GM12878 (cell line): ENCODE measurements around the gene AIG1. TPM values are rescaled to one million over a fixed set of nuclear protein-coding genes. Genes with fewer than 3 reads are reported as not detected.

Experiments used
- ATAC-seq: fragments of 200-7000 bp; cut with Tn5 transposase; 3 replicates; pipeline ENCODE4 v1.9.1; 2020; ENCODE audit warnings: mild to moderate bottlenecking, moderate library complexity
- BruUV-seq: library from RNA; stranded (reverse); fragments of 400-500 nt; replicated peaks from 2 replicates; lab custom pipeline; 2021; lab: Mats Ljungman, UMichigan
- CTCF ChIA-PET: fragments of 300-600 bp; sonication (Branson Sonifier 250); formaldehyde crosslinking; extraction: SDS; loops from one replicate; lab custom pipeline; 2021; ENCODE audit warnings: inconsistent platforms; lab: Yijun Ruan, JAX
- POLR2A ChIA-PET: fragments of 350-600 bp; formaldehyde crosslinking; extraction: SDS; loops from one replicate; lab custom pipeline; 2021; ENCODE audit warnings: inconsistent platforms; lab: Charles Lee
- RAD21 ChIA-PET: fragments of 300-600 bp; sonication (Branson Sonifier 250); formaldehyde crosslinking; loops from one replicate; lab custom pipeline; 2023; ENCODE audit warnings: antibody characterized with exemption; ENCODE audit not compliant: unreplicated experiment; lab: Charles Lee
- SMC1A ChIA-PET: fragments of 300-600 bp; sonication (Branson Sonifier 250); formaldehyde crosslinking; loops from one replicate; lab custom pipeline; 2023; ENCODE audit not compliant: unreplicated experiment, uncharacterized antibody; lab: Charles Lee
- DNase-seq: peaks from one replicate; pipeline ENCODE4 v3.0.0-alpha.2; 2011; ENCODE audit warnings: low read depth, low spot score
- FAIRE-seq: peaks from 3 replicates; lab custom pipeline; 2011; peaks lifted over from hg19 to GRCh38; lab: Jason Lieb, UNC
- H2AFZ ChIP-seq: 2 replicates; pipeline ENCODE4 v1.6.0; 2011; ENCODE audit warnings: low read depth, low read length, control low read depth; ENCODE audit not compliant: control insufficient read depth
- H3K27ac ChIP-seq: 2 replicates; pipeline ENCODE4 v1.5.1; 2011; ENCODE audit warnings: control low read depth; ENCODE audit not compliant: control insufficient read depth, insufficient read depth
- H3K27me3 ChIP-seq, 2 experiments: replicated peaks in 1 of 2; 2 replicates each; pipeline versions ENCODE4 v1.6.0 to v1.6.1; 2011; ENCODE audit warnings: low read length in 1 of 2; ENCODE audit not compliant: control insufficient read depth in 2 of 2, insufficient read depth in 2 of 2
- H3K36me3 ChIP-seq, 2 experiments: 2 replicates each; pipeline ENCODE4 v1.5.1; 2011; ENCODE audit warnings: low read length in 1 of 2; ENCODE audit not compliant: control insufficient read depth in 2 of 2, insufficient read depth in 2 of 2
- H3K4me1 ChIP-seq: 2 replicates; pipeline ENCODE4 v1.6.1; 2011; ENCODE audit warnings: mild to moderate bottlenecking, low read length, moderate library complexity, mixed read lengths; ENCODE audit not compliant: control insufficient read depth, insufficient read depth
- H3K4me2 ChIP-seq: 2 replicates; pipeline ENCODE4 v1.6.0; 2011; ENCODE audit warnings: control low read depth; ENCODE audit not compliant: control insufficient read depth, insufficient read depth
- H3K4me3 ChIP-seq: fragments of 200-600 bp; sonication (generic); 2 replicates; pipeline ENCODE4 v1.5.1; 2016
- H3K79me2 ChIP-seq: 2 replicates; pipeline ENCODE4 v1.6.0; 2011; ENCODE audit warnings: low read length; ENCODE audit not compliant: control insufficient read depth, insufficient read depth
- H3K9ac ChIP-seq: 2 replicates; pipeline ENCODE4 v1.8.0; 2011; ENCODE audit warnings: low read length, control low read depth, mixed read lengths; ENCODE audit not compliant: control insufficient read depth, insufficient read depth
- H3K9me3 ChIP-seq: replicated peaks from 3 replicates; pipeline ENCODE4 v1.5.1; 2011; ENCODE audit warnings: mild to moderate bottlenecking, low read length; ENCODE audit not compliant: control insufficient read depth, insufficient read depth
- H4K20me1 ChIP-seq: 2 replicates; pipeline ENCODE4 v1.6.0; 2011; ENCODE audit not compliant: control insufficient read depth, insufficient read depth
- ATF3 ChIP-seq: IDR thresholded peaks from 2 replicates; pipeline ENCODE4 v1.6.1; 2011; ENCODE audit warnings: low read depth, mild to moderate bottlenecking, low read length, moderate library complexity, borderline replicate concordance; ENCODE audit errors: extremely low read depth
- BCL3 ChIP-seq: IDR thresholded peaks from 2 replicates; pipeline ENCODE4 v1.6.1; 2011; ENCODE audit warnings: borderline replicate concordance, low read depth, mild to moderate bottlenecking, moderate library complexity, low read length; ENCODE audit not compliant: insufficient read depth, poor library complexity, severe bottlenecking
- BCLAF1 ChIP-seq: fragments of 450-650 bp; IDR thresholded peaks from 2 replicates; pipeline ENCODE4 v1.6.1; 2017; ENCODE audit warnings: antibody characterized with exemption, mild to moderate bottlenecking, moderate library complexity
- CREB1 ChIP-seq: IDR thresholded peaks from 2 replicates; pipeline ENCODE4 v1.6.1; 2012; ENCODE audit warnings: low read depth, mild to moderate bottlenecking, inconsistent platforms
- ELK1 ChIP-seq: IDR thresholded peaks from 2 replicates; pipeline ENCODE4 v1.6.1; 2012; ENCODE audit warnings: low read depth, low read length, improper control_type of control experiment
- FOS ChIP-seq: IDR thresholded peaks from 3 replicates; pipeline ENCODE4 v1.6.1; 2011; ENCODE audit warnings: borderline replicate concordance; ENCODE audit not compliant: insufficient read length; ENCODE audit errors: extremely low read depth
- IKZF2 ChIP-seq, 2 experiments: fragments of 450-650 bp; IDR thresholded peaks; 2 replicates each; pipeline ENCODE4 v1.6.1; 2017; ENCODE audit warnings: mild to moderate bottlenecking in 2 of 2, moderate library complexity in 2 of 2
- MEF2A ChIP-seq: IDR thresholded peaks from 2 replicates; pipeline ENCODE4 v1.6.1; 2011; ENCODE audit warnings: low read depth, mild to moderate bottlenecking, low read length, moderate library complexity; ENCODE audit not compliant: insufficient read depth
- NRF1 ChIP-seq: conservative IDR thresholded peaks from 2 replicates; pipeline ENCODE4 v1.6.1; 2011; ENCODE audit warnings: mild to moderate bottlenecking, low read depth, low read length, improper control_type of control experiment
- PAX8 ChIP-seq: fragments of 450-650 bp; IDR thresholded peaks from 2 replicates; pipeline ENCODE4 v1.6.1; 2017; ENCODE audit warnings: mild to moderate bottlenecking, moderate library complexity
- POLR2A ChIP-seq: IDR thresholded peaks from 2 replicates; pipeline ENCODE4 v1.6.1; 2011; ENCODE audit warnings: low read depth, mild to moderate bottlenecking, low read length
- SIX5 ChIP-seq: IDR thresholded peaks from 2 replicates; pipeline ENCODE4 v1.6.1; 2011; ENCODE audit warnings: mild to moderate bottlenecking, low read depth, low read length, moderate library complexity; ENCODE audit not compliant: severe bottlenecking
- TCF7 ChIP-seq: IDR thresholded peaks from 2 replicates; pipeline ENCODE4 v1.6.1; 2014; ENCODE audit warnings: antibody characterized with exemption, borderline replicate concordance
- ZZZ3 ChIP-seq: IDR thresholded peaks from 2 replicates; pipeline ENCODE4 v1.6.1; 2011; ENCODE audit warnings: low read depth; ENCODE audit not compliant: control insufficient read depth, insufficient read length
- WGBS: methylation state at CpG from one replicate; pipeline ENCODE4 v1.1.6; 2016; ENCODE audit warnings: low lambda C conversion rate; ENCODE audit not compliant: insufficient replicate concordance, insufficient coverage; ENCODE audit errors: missing lambda C conversion rate; 5-methylcytosine and 5-hydroxymethylcytosine counted together
- in situ Hi-C: fragments of 300-500 bp; cut with MboI; formaldehyde crosslinking; loops from 9 replicates; pipeline ENCODE4 v1.14.3; 2018; ENCODE audit warnings: mixed read lengths
- intact Hi-C: fragments of 100-400 bp; cut with micrococcal nuclease; formaldehyde crosslinking; loops from one replicate; pipeline ENCODE4 v1.14.2; 2022; ENCODE audit not compliant: unreplicated experiment
- polyA plus RNA-seq, 11 experiments: library from polyadenylated mRNA; depleted of rRNA in 4 of 11; unstranded in 6 of 11; stranded (reverse) in 5 of 11; fragments of >200 nt; fragmentation: Nextera tagmentation in 4 of 11; fragmentation: Illumina TruSeq in 1 of 11; extraction: Ambion mirVana in 4 of 11; extraction: Trizol in 1 of 11; gene quantifications; 1 replicate in 1 of 11; 2 replicates in 10 of 11; pipeline versions ENCODE4 v1.2.1 to v1.2.3, GENCODE V29; 2011 to 2016; ENCODE audit warnings: inconsistent platforms in 2 of 11, missing spikeins in 2 of 11, low read depth in 1 of 11
- total RNA-seq, 4 experiments: library from RNA; depleted of rRNA in 3 of 4; stranded (reverse); fragments of >200 nt in 3 of 4; fragmentation: Illumina TruSeq in 1 of 4; extraction: Trizol in 1 of 4; gene quantifications; 2 replicates each; pipeline versions ENCODE4 v1.2.1 to v1.2.3, GENCODE V29; 2013 to 2021

Gene AIG1
- total and polyA plus RNA-seq, 10 of the 15 experiments (the other 5 are each of a cell fraction or from before 2014, with no cell fraction given): 27.0 to 74.5 (median 36.4) TPM

GRCh38 chr6:143375022-143375585 is 314.4 kb downstream of the AIG1 start (continued):
- no peak for TF ChIP-seq BCLAF1
- no peak for TF ChIP-seq POLR2A
- 0 out of 2 replicates have a peak, but pooled peaks have one; percentile 34 for TF ChIP-seq CREB1
- TF ChIP-seq IKZF2 (IDR thresholded peaks at IDR 0.05): no peak

GRCh38 chr6:143376375-143376774 is 315.7 kb downstream of the AIG1 start:
- ChIA-PET RAD21 (no interaction called here), SMC1A (no interaction called here), CTCF (no interaction called here), POLR2A (no interaction called here)
- Histone ChIP-seq H4K20me1 (no peaks in the 10 kb centered on the region), H3K4me2 (no peak overlapping the region), H3K9ac (no peak overlapping the region), H3K79me2 (no peaks in the 10 kb centered on the region), H3K4me3 (no peak overlapping the region), H2AFZ (no peak overlapping the region), H3K27me3 (no peaks in the 10 kb centered on the region), H3K27ac (no peak overlapping the region), H3K4me1 (peaks cover 16% of the 10 kb centered on the region; the same call in 1 of the 2 replicates), H3K36me3 (no peaks in the 10 kb centered on the region), H3K9me3 (peaks cover 7% of the 10 kb centered on the region; the same call in 2 of the 3 replicates)
- 98% methylated on average over 3 of the region's 3 CpGs for WGBS
- intact Hi-C loops: no loop called here
- DNase-seq (no peak), ATAC-seq (no peak), FAIRE-seq (no peak)
- in situ Hi-C loops: no loop called here
- no TSS peak for BruUV-seq
- TF ChIP-seq ELK1: no peak
- no peak for TF ChIP-seq BCL3
- TF ChIP-seq TCF7: no peak
- no peak for TF ChIP-seq FOS
- TF ChIP-seq SIX5: no peak
- TF ChIP-seq MEF2A: no peak
- TF ChIP-seq ZZZ3: no peak
- no peak for TF ChIP-seq ATF3
- TF ChIP-seq PAX8: no peak
- TF ChIP-seq NRF1: no peak
